Type B pancreatic cell (in vitro differentiated cells): Measurements from ENCODE around the gene ENPP1. TPM values are rescaled to one million over a fixed set of nuclear protein-coding genes. Genes with fewer than 3 reads are reported as not detected.

ENCODE experiments used
- DNase-seq: peaks from one replicate; pipeline ENCODE4 v3.0.0; 2021; ENCODE audit warnings: mixed read lengths; ENCODE audit not compliant: unreplicated experiment; ENCODE audit errors: extremely low spot score
- H3K27ac Mint-ChIP-seq: 2 replicates; pipeline ENCODE4 v1.8.0; 2021; ENCODE audit warnings: mild to moderate bottlenecking, mixed read lengths
- H3K27me3 Mint-ChIP-seq: 2 replicates; pipeline ENCODE4 v1.8.0; 2021; ENCODE audit warnings: mixed read lengths
- H3K36me3 Mint-ChIP-seq: 2 replicates; pipeline ENCODE4 v1.8.0; 2021; ENCODE audit warnings: mixed read lengths
- H3K4me1 Mint-ChIP-seq: one replicate; pipeline ENCODE4 v1.8.0; 2021; ENCODE audit warnings: mixed read lengths; ENCODE audit not compliant: unreplicated experiment
- H3K4me3 Mint-ChIP-seq: 2 replicates; pipeline ENCODE4 v1.8.0; 2021; ENCODE audit warnings: mild to moderate bottlenecking, mixed read lengths
- H3K9me3 Mint-ChIP-seq: 2 replicates; pipeline ENCODE4 v1.8.0; 2021; ENCODE audit warnings: mixed read lengths
- CTCF ChIP-seq: fragments of 200-600 bp; sonication (generic); conservative IDR thresholded peaks from 2 replicates; pipeline ENCODE4 v1.5.0; 2021; ENCODE audit warnings: antibody characterized with exemption, mild to moderate bottlenecking
- long read RNA-seq: library from polyadenylated mRNA; unstranded; transcript quantifications from one replicate; pipeline ENCODE4 v2.0.0, GENCODE V29; 2020
- total RNA-seq: library from RNA; stranded (reverse); gene quantifications from 2 replicates; pipeline ENCODE4 v1.2.1, GENCODE V29; 2021; ENCODE audit warnings: low replicate concordance

ENPP1 gene
- 12.9 and 13.4 TPM in 2 replicates for total RNA-seq
- long read RNA-seq, full-length matches to known transcripts = 1 of 6 reads
- long read RNA-seq, partial matches to known transcripts = 1 of 6 reads
- long read RNA-seq, other reads (novel, unspliced or antisense) = 4 of 6 reads

GRCh38 chr6:131807644-131808459, at the start of gene ENPP1:
Gene ENPP1, plus strand, starts transcription at chr6:131808020. Its CDS starts 16 bp downstream, at chr6:131808036.
- Mint-ChIP-seq H3K4me1 (peaks cover 6% of the 10 kb centered on the region), H3K36me3 (no peaks in the 10 kb centered on the region), H3K4me3 (peak within 1 kb of the TSS; percentile 93), H3K27me3 (peaks cover 56% of the 10 kb centered on the region), H3K9me3 (no peaks in the 10 kb centered on the region), H3K27ac (peak within 1 kb of the TSS; percentile 63)
- DNase-seq = peak; percentile 74
- TF ChIP-seq CTCF = peak; percentile 62

GRCh38 chr6:131758920-131759319, 48.9 kb upstream of the ENPP1 start:
- no peak for DNase-seq
- H3K4me1 Mint-ChIP-seq = peaks cover 4% of the 10 kb centered on the region
- no peak overlapping the region for H3K4me3 Mint-ChIP-seq
- H3K36me3 Mint-ChIP-seq = no peaks in the 10 kb centered on the region
- TF ChIP-seq CTCF = no peak
- H3K9me3 Mint-ChIP-seq = no peaks in the 10 kb centered on the region
- H3K27me3 Mint-ChIP-seq = peaks cover 3% of the 10 kb centered on the region
- H3K27ac Mint-ChIP-seq = no peak overlapping the region

GRCh38 chr6:131761060-131761761, 46.6 kb upstream of the ENPP1 start:
- H3K36me3 Mint-ChIP-seq = no peaks in the 10 kb centered on the region
- peaks cover 4% of the 10 kb centered on the region for H3K4me1 Mint-ChIP-seq
- TF ChIP-seq CTCF = no peak
- no peak overlapping the region for H3K27ac Mint-ChIP-seq
- DNase-seq = no peak
- no peak overlapping the region for H3K4me3 Mint-ChIP-seq
- H3K27me3 Mint-ChIP-seq = no peaks in the 10 kb centered on the region
- no peaks in the 10 kb centered on the region for H3K9me3 Mint-ChIP-seq

- H3K36me3 Mint-ChIP-seq = no peaks in the 10 kb centered on the region
These were observed 46.1 kb upstream of the ENPP1 start for GRCh38 chr6:131761762-131762067.

GRCh38 chr6:131762984-131763383, 44.8 kb upstream of the ENPP1 start:
- TF ChIP-seq CTCF = no peak
- H3K4me1 Mint-ChIP-seq = peaks cover 4% of the 10 kb centered on the region
- no peak for DNase-seq
- H3K27me3 Mint-ChIP-seq = no peaks in the 10 kb centered on the region
- no peaks in the 10 kb centered on the region for H3K36me3 Mint-ChIP-seq
- H3K9me3 Mint-ChIP-seq = no peaks in the 10 kb centered on the region
- H3K27ac Mint-ChIP-seq = no peak overlapping the region
- H3K4me3 Mint-ChIP-seq = no peak overlapping the region

More at GRCh38 chr6:131761762-131762067, 46.1 kb upstream of the ENPP1 start:
- Mint-ChIP-seq H3K27ac (no peak overlapping the region), H3K4me1 (peaks cover 4% of the 10 kb centered on the region), H3K27me3 (no peaks in the 10 kb centered on the region), H3K4me3 (no peak overlapping the region), H3K9me3 (no peaks in the 10 kb centered on the region)
- TF ChIP-seq CTCF = no peak
- no peak for DNase-seq
